ENCODE measurements around the gene ZBTB46.

GRCh38 chr20:63735859-63736718 lies 95.0 kb downstream of the ZBTB46 start, which contains the start of gene LIME1:
- TF ChIP-seq TAF1 (IDR thresholded peaks at IDR 0.05; ENCODE audit: borderline replicate concordance, insufficient read depth, low read length) (no peak), FOXP2 (optimal IDR thresholded peaks at IDR 0.05; ENCODE audit: borderline replicate concordance, extremely low read depth, extremely low read length, insufficient read depth) (no peak)
- TF ChIP-seq, protein P1, sequence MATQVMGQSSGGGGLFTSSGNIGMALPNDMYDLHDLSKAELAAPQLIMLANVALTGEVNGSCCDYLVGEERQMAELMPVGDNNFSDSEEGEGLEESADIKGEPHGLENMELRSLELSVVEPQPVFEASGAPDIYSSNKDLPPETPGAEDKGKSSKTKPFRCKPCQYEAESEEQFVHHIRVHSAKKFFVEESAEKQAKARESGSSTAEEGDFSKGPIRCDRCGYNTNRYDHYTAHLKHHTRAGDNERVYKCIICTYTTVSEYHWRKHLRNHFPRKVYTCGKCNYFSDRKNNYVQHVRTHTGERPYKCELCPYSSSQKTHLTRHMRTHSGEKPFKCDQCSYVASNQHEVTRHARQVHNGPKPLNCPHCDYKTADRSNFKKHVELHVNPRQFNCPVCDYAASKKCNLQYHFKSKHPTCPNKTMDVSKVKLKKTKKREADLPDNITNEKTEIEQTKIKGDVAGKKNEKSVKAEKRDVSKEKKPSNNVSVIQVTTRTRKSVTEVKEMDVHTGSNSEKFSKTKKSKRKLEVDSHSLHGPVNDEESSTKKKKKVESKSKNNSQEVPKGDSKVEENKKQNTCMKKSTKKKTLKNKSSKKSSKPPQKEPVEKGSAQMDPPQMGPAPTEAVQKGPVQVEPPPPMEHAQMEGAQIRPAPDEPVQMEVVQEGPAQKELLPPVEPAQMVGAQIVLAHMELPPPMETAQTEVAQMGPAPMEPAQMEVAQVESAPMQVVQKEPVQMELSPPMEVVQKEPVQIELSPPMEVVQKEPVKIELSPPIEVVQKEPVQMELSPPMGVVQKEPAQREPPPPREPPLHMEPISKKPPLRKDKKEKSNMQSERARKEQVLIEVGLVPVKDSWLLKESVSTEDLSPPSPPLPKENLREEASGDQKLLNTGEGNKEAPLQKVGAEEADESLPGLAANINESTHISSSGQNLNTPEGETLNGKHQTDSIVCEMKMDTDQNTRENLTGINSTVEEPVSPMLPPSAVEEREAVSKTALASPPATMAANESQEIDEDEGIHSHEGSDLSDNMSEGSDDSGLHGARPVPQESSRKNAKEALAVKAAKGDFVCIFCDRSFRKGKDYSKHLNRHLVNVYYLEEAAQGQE (IDR thresholded peaks at IDR 0.05; ENCODE audit: insufficient read depth in 1 of 2, low read depth in 2 of 2, low read length in 2 of 2): no peak
